PFSK-1 (cell line): Measurements from ENCODE around the gene CEP83.
A peak's percentile ranks its signal among the peaks of the same experiment; 100 is the strongest.

ENCODE experiments used
- FOXP2 ChIP-seq: optimal IDR thresholded peaks from 2 replicates; pipeline ENCODE3; 2011; ENCODE audit warnings: borderline replicate concordance, control low read depth, inconsistent platforms; ENCODE audit not compliant: insufficient read depth; ENCODE audit errors: extremely low read length, extremely low read depth
- POLR2AphosphoS5 ChIP-seq: IDR thresholded peaks from 2 replicates; pipeline ENCODE4 v1.6.1; 2012; ENCODE audit warnings: low read depth, mild to moderate bottlenecking, control low read depth, low read length, moderate library complexity
- SIN3A ChIP-seq: IDR thresholded peaks from 2 replicates; pipeline ENCODE4 v1.6.1; 2012; ENCODE audit warnings: mild to moderate bottlenecking, low read length, moderate library complexity, borderline replicate concordance; ENCODE audit not compliant: insufficient read depth
- TAF1 ChIP-seq: IDR thresholded peaks from 2 replicates; pipeline ENCODE4 v1.6.1; 2012; ENCODE audit warnings: low read length, control low read depth, borderline replicate concordance; ENCODE audit not compliant: insufficient read depth
- TF ChIP-seq, protein P1 (sequence below), 2 experiments: IDR thresholded peaks; 2 replicates each; pipeline versions ENCODE4 v1.6.1 to v1.8.0; 2011 to 2012; ENCODE audit warnings: low read depth in 2 of 2, low read length in 2 of 2, control low read depth in 1 of 2, inconsistent platforms in 1 of 2, mild to moderate bottlenecking in 1 of 2, moderate library complexity in 1 of 2; ENCODE audit not compliant: insufficient read depth in 1 of 2

CEP83 gene

DNA sequence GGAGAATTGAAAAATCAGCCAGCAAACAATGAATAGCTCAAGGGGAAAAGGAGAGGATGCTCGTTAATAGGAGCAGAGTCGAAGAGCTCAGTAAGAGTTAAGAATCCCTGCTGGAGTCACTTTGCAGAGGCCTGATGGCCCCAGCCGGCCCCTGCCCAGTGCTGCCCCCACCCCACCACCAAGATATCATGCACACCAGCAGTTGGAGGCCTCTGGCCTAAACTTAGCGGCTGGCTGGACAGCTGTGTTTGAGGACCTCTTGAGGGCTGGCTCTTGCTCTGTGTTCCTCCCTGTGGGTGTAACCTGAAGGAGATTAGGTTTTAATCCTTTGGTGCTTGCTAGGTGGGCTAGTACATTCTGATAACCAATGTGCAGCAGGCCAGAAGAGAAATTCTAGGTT, 169.3 kb downstream of the CEP83 start:
- TF ChIP-seq, protein P1, sequence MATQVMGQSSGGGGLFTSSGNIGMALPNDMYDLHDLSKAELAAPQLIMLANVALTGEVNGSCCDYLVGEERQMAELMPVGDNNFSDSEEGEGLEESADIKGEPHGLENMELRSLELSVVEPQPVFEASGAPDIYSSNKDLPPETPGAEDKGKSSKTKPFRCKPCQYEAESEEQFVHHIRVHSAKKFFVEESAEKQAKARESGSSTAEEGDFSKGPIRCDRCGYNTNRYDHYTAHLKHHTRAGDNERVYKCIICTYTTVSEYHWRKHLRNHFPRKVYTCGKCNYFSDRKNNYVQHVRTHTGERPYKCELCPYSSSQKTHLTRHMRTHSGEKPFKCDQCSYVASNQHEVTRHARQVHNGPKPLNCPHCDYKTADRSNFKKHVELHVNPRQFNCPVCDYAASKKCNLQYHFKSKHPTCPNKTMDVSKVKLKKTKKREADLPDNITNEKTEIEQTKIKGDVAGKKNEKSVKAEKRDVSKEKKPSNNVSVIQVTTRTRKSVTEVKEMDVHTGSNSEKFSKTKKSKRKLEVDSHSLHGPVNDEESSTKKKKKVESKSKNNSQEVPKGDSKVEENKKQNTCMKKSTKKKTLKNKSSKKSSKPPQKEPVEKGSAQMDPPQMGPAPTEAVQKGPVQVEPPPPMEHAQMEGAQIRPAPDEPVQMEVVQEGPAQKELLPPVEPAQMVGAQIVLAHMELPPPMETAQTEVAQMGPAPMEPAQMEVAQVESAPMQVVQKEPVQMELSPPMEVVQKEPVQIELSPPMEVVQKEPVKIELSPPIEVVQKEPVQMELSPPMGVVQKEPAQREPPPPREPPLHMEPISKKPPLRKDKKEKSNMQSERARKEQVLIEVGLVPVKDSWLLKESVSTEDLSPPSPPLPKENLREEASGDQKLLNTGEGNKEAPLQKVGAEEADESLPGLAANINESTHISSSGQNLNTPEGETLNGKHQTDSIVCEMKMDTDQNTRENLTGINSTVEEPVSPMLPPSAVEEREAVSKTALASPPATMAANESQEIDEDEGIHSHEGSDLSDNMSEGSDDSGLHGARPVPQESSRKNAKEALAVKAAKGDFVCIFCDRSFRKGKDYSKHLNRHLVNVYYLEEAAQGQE (IDR thresholded peaks at IDR 0.05; ENCODE audit: insufficient read depth in 1 of 2, low read depth in 2 of 2, low read length in 2 of 2): peak in 1 of 2 experiments; percentile 41; a peak in 1 of 4 replicates
- TF ChIP-seq SIN3A: no peak

DNA sequence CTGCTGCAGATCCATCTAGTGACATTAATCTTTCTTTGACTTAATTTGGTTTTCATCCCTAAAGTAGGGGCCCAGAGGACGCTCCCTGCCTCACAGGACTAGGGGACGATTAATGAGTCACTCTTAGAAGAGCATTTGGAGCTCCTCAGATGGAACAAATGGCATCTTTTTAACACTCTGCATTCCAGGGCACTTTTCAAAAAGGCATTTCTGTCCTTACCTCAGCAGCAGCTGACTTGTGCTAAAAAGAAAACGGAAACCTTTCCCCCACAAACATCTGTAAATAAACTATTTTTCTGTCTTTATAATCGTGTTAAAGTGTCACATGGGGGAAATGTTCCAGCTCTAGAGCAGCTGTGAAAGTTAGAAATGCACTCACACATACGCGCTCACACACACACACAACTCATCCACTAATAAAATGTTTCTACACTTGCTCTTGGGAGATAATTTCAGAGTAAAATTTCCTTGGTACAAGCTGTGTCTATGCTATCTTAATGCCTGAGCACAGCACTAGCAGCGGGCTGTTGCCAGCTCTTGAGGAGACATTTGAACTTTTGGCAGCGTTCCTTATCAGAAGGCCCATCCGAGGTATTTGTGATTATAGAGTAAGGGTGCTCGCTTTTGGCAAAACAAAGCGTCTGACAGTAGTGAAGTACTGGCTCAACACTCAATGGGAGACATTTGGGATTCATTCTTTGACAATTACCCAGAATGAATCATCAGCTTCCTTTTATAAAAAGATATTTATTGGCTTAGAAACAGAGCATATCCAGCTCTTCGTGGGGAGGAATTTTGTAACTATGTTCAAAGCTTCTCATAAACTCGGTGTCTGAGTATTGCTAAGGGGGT, 170.0 kb downstream of the CEP83 start:
- TF ChIP-seq, protein P1 (IDR thresholded peaks at IDR 0.05; ENCODE audit: insufficient read depth in 1 of 2, low read depth in 2 of 2, low read length in 2 of 2): no peak
- TF ChIP-seq FOXP2: no peak

DNA sequence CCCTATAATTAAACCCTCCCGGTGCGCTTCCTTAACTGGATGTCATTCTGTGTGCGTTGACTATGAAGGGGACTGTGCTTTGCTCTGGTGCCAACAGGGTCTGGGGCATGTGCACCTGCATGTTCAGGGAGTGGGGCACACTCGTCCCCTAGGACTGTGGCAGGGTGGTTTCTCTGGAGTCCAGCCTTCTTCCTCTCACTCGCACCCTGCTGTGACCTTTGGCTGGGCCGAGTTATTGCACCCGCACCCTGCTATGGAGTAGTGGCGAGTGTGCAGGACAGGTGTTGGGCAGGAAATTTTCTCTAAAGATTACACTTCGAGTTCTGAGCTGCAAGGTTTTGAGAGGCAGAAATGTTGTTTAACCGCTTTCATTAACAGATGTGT, 172.4 kb downstream of the CEP83 start:
- no peak for TF ChIP-seq SIN3A
- no peak for TF ChIP-seq FOXP2
- TF ChIP-seq TAF1: no peak
- no peak for TF ChIP-seq POLR2AphosphoS5
- TF ChIP-seq, protein P1 (IDR thresholded peaks at IDR 0.05; ENCODE audit: insufficient read depth in 1 of 2, low read depth in 2 of 2, low read length in 2 of 2): no peak

DNA sequence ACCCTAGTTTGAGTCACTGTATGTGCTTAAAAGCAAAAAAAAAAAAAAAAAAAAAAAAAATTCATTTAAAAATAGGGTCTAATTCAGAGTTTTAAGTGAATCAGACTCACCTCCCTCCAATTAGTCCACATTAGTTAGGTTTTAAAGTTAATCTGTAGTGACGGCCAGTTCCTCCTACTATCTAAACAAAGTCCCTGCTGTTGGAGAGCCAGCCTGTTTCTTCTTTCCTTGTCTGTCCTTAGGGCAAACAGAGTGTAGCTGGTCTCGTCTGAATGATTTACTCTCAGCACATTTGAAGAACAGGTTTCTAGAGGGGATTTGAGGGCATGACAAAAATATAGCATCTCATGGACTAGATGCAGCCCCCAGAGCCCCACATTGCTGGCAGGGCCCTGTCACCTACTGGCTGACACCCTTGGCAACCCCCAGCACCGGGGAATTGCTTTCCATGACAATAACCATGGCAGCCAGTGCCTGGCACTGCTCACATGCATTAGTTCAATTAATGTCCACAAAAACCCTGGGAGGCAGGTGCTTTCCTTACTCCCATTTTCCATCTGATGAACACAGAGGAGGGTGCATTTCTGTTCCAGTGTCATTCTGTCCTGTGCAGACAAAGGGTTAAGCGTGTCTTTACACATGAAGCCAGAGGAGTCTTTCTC, 173.0 kb downstream of the CEP83 start:
- TF ChIP-seq TAF1 (no peak), POLR2AphosphoS5 (no peak), FOXP2 (no peak), SIN3A (no peak)
- TF ChIP-seq, protein P1 (IDR thresholded peaks at IDR 0.05; ENCODE audit: insufficient read depth in 1 of 2, low read depth in 2 of 2, low read length in 2 of 2): no peak
